HAP-1 (cell line): ENCODE data around the gene EFCAB12.

Source experiments
- DNase-seq, 2 experiments: peaks; one replicate each; pipeline ENCODE4 v3.0.0-alpha.2; 2016 to 2020; ENCODE audit warnings: low spot score in 2 of 2
- H3K27me3 ChIP-seq: fragments of 250-450 bp; sonication (Bioruptor Pico); 2 replicates; pipeline ENCODE4 v1.5.1; 2020; ENCODE audit warnings: low read depth, mild to moderate bottlenecking, moderate library complexity
- H3K36me3 ChIP-seq: fragments of 250-450 bp; sonication (Bioruptor Pico); replicated peaks from 2 replicates; pipeline ENCODE4 v1.5.1; 2020; ENCODE audit warnings: mild to moderate bottlenecking
- H3K4me1 ChIP-seq: fragments of 250-450 bp; sonication (Bioruptor Pico); 2 replicates; pipeline ENCODE4 v1.5.1; 2020; ENCODE audit warnings: mild to moderate bottlenecking
- H3K4me3 ChIP-seq: fragments of 250-450 bp; sonication (Bioruptor Pico); 2 replicates; pipeline ENCODE4 v1.5.1; 2020; ENCODE audit warnings: mild to moderate bottlenecking, moderate library complexity
- H3K9me3 ChIP-seq: fragments of 250-450 bp; sonication (Bioruptor Pico); 2 replicates; pipeline ENCODE4 v1.5.1; 2020; ENCODE audit warnings: mild to moderate bottlenecking, moderate library complexity
- in situ Hi-C: fragments of 300-500 bp; cut with MboI; formaldehyde crosslinking; loops from 3 replicates; pipeline ENCODE4 v1.14.3; 2020; ENCODE audit warnings: low sequenced_read_pairs, inconsistent platforms, mixed read lengths

EFCAB12 gene

GRCh38 chr3:129461461-129462146 lies 33.2 kb upstream of the EFCAB12 start:
- no peaks in the 10 kb centered on the region for H3K27me3 ChIP-seq
- in situ Hi-C loops: no loop called here
- H3K9me3 ChIP-seq: no peaks in the 10 kb centered on the region
- H3K4me1 ChIP-seq: no peaks in the 10 kb centered on the region
- DNase-seq: no peak
- no peaks in the 10 kb centered on the region for H3K36me3 ChIP-seq
- H3K4me3 ChIP-seq: no peak overlapping the region

GRCh38 chr3:129461022-129461421 lies 32.6 kb upstream of the EFCAB12 start:
- no peaks in the 10 kb centered on the region for H3K4me1 ChIP-seq
- in situ Hi-C loops: no loop called here
- H3K36me3 ChIP-seq: no peaks in the 10 kb centered on the region
- no peak overlapping the region for H3K4me3 ChIP-seq
- no peak for DNase-seq
- H3K27me3 ChIP-seq: no peaks in the 10 kb centered on the region
- H3K9me3 ChIP-seq: no peaks in the 10 kb centered on the region

- H3K36me3 ChIP-seq: no peaks in the 10 kb centered on the region
- no peak overlapping the region for H3K4me3 ChIP-seq
- no peak for DNase-seq
- no peaks in the 10 kb centered on the region for H3K9me3 ChIP-seq
- no peaks in the 10 kb centered on the region for H3K4me1 ChIP-seq
- no peaks in the 10 kb centered on the region for H3K27me3 ChIP-seq
- in situ Hi-C loops: no loop called here
Observed at GRCh38 chr3:129460572-129460971, 32.1 kb upstream of the EFCAB12 start.

GRCh38 chr3:129460155-129460554 lies 31.7 kb upstream of the EFCAB12 start:
- no peaks in the 10 kb centered on the region for H3K36me3 ChIP-seq
- H3K9me3 ChIP-seq: no peaks in the 10 kb centered on the region
- no peaks in the 10 kb centered on the region for H3K27me3 ChIP-seq
- H3K4me1 ChIP-seq: no peaks in the 10 kb centered on the region
- DNase-seq: no peak
- in situ Hi-C loops: no loop called here
- no peak overlapping the region for H3K4me3 ChIP-seq

GRCh38 chr3:129453732-129454131 lies 25.3 kb upstream of the EFCAB12 start:
- no peak overlapping the region for H3K4me3 ChIP-seq
- in situ Hi-C loops: no loop called here
- no peaks in the 10 kb centered on the region for H3K27me3 ChIP-seq
- DNase-seq: no peak
- H3K9me3 ChIP-seq: no peaks in the 10 kb centered on the region
- peaks cover 15% of the 10 kb centered on the region for H3K4me1 ChIP-seq
- H3K36me3 ChIP-seq: no peaks in the 10 kb centered on the region; the same call in 1 of the 2 replicates

- Histone ChIP-seq H3K36me3 (no peaks in the 10 kb centered on the region; the same call in 1 of the 2 replicates), H3K27me3 (no peaks in the 10 kb centered on the region), H3K4me3 (no peak overlapping the region), H3K9me3 (no peaks in the 10 kb centered on the region), H3K4me1 (peaks cover 22% of the 10 kb centered on the region)
- in situ Hi-C loops: no loop called here
- DNase-seq: peak in 1 of 2 experiments; percentile 52
Observed at GRCh38 chr3:129449279-129450115, 21.1 kb upstream of the EFCAB12 start.

- DNase-seq: peak in 1 of 2 experiments; percentile 23
- H3K9me3 ChIP-seq: no peaks in the 10 kb centered on the region
- no peaks in the 10 kb centered on the region for H3K36me3 ChIP-seq
- in situ Hi-C loops: no loop called here
- peaks cover 22% of the 10 kb centered on the region for H3K4me1 ChIP-seq
- H3K4me3 ChIP-seq: no peak overlapping the region
- H3K27me3 ChIP-seq: no peaks in the 10 kb centered on the region
Observed at GRCh38 chr3:129448186-129448895, 19.9 kb upstream of the EFCAB12 start.

- no peaks in the 10 kb centered on the region for H3K9me3 ChIP-seq
- peaks cover 22% of the 10 kb centered on the region for H3K4me1 ChIP-seq
- no peak for DNase-seq
- H3K27me3 ChIP-seq: no peaks in the 10 kb centered on the region
- H3K36me3 ChIP-seq: no peaks in the 10 kb centered on the region
- H3K4me3 ChIP-seq: no peak overlapping the region
- in situ Hi-C loops: no loop called here
Observed at GRCh38 chr3:129446926-129447325, 18.5 kb upstream of the EFCAB12 start.

GRCh38 chr3:129445471-129445870 lies 17.0 kb upstream of the EFCAB12 start:
- Histone ChIP-seq H3K36me3 (no peaks in the 10 kb centered on the region), H3K4me1 (peaks cover 31% of the 10 kb centered on the region), H3K27me3 (no peaks in the 10 kb centered on the region), H3K4me3 (no peak overlapping the region), H3K9me3 (no peaks in the 10 kb centered on the region)
- in situ Hi-C loops: no loop called here
- DNase-seq: no peak

GRCh38 chr3:129442947-129443346 lies 14.5 kb upstream of the EFCAB12 start:
- no peaks in the 10 kb centered on the region; the same call in 1 of the 2 replicates for H3K36me3 ChIP-seq
- no peak for DNase-seq
- H3K4me1 ChIP-seq: peaks cover 12% of the 10 kb centered on the region
- H3K27me3 ChIP-seq: no peaks in the 10 kb centered on the region
- in situ Hi-C loops: no loop called here
- H3K4me3 ChIP-seq: no peak overlapping the region
- no peaks in the 10 kb centered on the region for H3K9me3 ChIP-seq

GRCh38 chr3:129442486-129442885 lies 14.1 kb upstream of the EFCAB12 start:
- in situ Hi-C loops: no loop called here
- H3K4me1 ChIP-seq: peaks cover 11% of the 10 kb centered on the region
- no peak overlapping the region for H3K4me3 ChIP-seq
- H3K9me3 ChIP-seq: no peaks in the 10 kb centered on the region
- no peak for DNase-seq
- H3K27me3 ChIP-seq: no peaks in the 10 kb centered on the region
- peaks cover 3% of the 10 kb centered on the region for H3K36me3 ChIP-seq

GRCh38 chr3:129441782-129442181 lies 13.3 kb upstream of the EFCAB12 start:
- in situ Hi-C loops: no loop called here
- Histone ChIP-seq H3K27me3 (no peaks in the 10 kb centered on the region), H3K4me3 (no peak overlapping the region)

GRCh38 chr3:129441215-129441614 lies 12.8 kb upstream of the EFCAB12 start:
- Histone ChIP-seq H3K36me3 (peaks cover 11% of the 10 kb centered on the region), H3K27me3 (no peaks in the 10 kb centered on the region), H3K4me1 (peaks cover 11% of the 10 kb centered on the region), H3K9me3 (no peaks in the 10 kb centered on the region), H3K4me3 (peak overlapping the region; percentile 90)
- in situ Hi-C loops: no loop called here
- no peak for DNase-seq

More at GRCh38 chr3:129441782-129442181, 13.3 kb upstream of the EFCAB12 start:
- Histone ChIP-seq H3K36me3 (peaks cover 10% of the 10 kb centered on the region), H3K4me1 (peaks cover 11% of the 10 kb centered on the region), H3K9me3 (no peaks in the 10 kb centered on the region)
- no peak for DNase-seq
